ENCODE measurements around the gene IDH1.

IDH1 gene

GRCh38 chr2:208210688-208211451 is 44.0 kb downstream of the IDH1 start:
- no peak for DNase-seq (ENCODE audit: low read depth)

DNA sequence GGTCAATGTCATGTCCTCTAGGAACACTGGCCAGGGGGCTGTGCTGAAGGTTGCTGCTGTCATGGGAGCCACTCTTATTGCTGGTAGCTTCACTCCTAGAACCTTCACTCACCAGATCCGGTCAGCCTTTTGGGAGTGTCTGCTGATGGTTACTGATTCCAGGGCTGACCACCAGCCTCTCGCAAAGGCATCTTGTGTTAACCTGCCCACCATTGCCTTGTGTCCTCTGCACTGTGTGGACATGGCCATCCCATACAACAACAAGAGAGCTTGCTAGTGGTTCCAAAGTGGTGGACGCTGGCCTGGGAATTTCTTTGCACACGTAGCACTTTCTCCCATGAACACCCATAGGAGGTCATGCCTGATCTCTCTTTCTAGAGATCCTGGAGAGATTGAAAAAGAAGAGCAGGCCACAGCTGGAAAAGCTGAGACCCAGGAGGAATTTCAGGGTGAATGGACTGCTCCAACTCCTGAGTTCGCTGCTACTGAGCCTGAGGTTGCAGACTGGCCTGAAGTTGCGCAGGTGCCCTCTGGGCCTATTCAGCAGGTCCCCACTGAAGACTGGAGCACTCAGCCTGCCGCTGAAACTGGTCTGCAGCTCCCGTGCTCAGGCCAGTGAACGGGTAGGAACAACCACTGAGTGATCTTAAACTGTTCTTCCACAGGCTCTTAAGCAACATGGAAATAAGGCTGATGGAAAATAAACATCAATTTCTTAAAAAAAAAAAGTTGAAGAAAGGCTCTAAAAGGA is 46.4 kb downstream of the IDH1 start:
- DNase-seq (ENCODE audit: low read depth), result no peak

- no peak for DNase-seq (ENCODE audit: low read depth)
Measured at GRCh38 chr2:208207769-208208168, 47.1 kb downstream of the IDH1 start.

DNA sequence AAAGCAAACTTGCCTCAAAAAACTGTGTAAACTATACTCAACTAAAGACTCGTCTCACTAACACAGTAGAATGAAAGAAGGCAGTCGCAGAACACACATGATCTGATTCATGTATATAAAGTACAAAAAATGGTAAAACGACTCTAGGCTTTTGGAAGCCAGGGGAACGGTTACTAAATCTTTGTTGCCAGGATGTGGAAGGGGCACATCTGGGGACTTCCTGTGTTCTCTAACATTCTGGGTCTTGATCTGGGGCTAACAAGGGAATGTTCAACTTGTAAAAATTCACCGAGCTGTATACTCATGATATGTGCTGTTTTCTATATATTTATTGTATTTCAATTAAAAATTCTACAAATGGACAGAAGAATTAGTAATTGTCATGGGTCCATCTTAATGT is 50.7 kb downstream of the IDH1 start:
- no peak for DNase-seq (ENCODE audit: low read depth)

DNA sequence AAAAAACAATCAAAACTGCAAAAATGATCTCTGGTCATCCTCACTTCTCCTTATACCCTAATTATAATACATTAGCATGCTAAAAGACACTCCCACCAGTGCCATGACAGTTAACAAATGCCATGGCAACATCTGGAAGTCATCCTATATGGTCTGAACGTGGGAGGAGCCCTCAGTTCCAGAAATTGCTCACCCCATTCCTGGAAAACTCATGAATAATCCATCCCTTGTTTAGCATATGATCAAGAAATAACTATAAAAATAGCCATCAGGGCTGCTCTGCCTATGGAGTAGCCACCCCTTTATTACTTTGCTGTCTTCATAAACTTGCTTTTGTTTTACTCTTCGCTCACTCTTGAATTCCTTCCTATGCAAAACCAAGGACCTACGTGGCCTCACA is 59.3 kb downstream of the IDH1 start:
- DNase-seq (ENCODE audit: low read depth), result no peak

GRCh38 chr2:208192611-208193236 is 62.1 kb downstream of the IDH1 start:
- DNase-seq (ENCODE audit: low read depth), result no peak

DNA sequence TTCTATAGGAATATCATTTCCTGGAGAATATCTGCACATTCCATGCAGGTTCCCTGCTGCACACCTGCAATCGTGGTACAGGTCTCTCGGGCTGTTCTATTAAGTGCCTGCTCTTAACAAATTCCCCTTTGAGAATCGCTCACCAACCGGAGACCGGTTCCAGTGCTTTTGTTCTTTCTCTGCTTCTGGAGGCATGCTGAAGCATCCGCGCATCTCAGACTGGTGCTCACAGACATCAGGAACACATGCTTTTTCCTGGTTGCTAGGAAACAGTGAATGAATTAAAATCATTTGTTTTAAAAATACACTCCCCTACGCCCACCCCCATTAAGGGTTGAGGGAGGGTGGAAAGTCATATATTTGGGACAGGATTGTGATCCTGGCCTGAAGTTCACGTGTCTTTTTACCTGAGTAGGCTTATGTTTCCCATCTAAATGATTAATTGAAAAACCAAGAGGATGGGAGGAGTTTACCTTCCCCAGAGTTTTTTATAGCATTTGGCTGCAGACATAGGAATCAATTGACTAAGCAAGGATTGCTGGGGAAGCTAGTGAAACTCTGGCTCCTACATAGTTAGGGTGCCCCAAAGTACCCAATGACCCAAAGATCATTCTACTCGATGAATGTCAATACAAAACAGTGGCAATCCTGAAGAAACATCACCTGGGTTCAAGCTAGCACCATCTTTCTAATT is 64.9 kb downstream of the IDH1 start, which contains the start of gene C2orf80:
Gene C2orf80, minus strand, starts transcription at position 221 of the 694 bp plus-strand sequence. CDS start 3,044 bp downstream, outside the sequence.
- no peak for DNase-seq (ENCODE audit: low read depth)

GRCh38 chr2:208189069-208189809 is 65.6 kb downstream of the IDH1 start:
- DNase-seq (ENCODE audit: low read depth), result no peak

- no peak for DNase-seq (ENCODE audit: low read depth)
Measured at GRCh38 chr2:208186893-208187292, 68.0 kb downstream of the IDH1 start.

- DNase-seq (ENCODE audit: low read depth), result no peak
Measured at GRCh38 chr2:208186465-208186864, 68.4 kb downstream of the IDH1 start.
